ENCODE measurements around the gene EGFLAM.

- TF ChIP-seq CTCF (conservative IDR thresholded peaks at IDR 0.05 in 1 of 2, IDR thresholded peaks at IDR 0.05 in 1 of 2; ENCODE audit: low read depth in 1 of 2, low read length in 2 of 2): no peak
- TF ChIP-seq EZH2 (IDR thresholded peaks at IDR 0.05; ENCODE audit: low read length, missing control alignments): no peak
Observed at GRCh38 chr5:38468978-38469706, 210.8 kb downstream of the EGFLAM start.

Measured in fibroblast of lung (primary cell).